ENCODE measurements around the gene TANC1.

DNA sequence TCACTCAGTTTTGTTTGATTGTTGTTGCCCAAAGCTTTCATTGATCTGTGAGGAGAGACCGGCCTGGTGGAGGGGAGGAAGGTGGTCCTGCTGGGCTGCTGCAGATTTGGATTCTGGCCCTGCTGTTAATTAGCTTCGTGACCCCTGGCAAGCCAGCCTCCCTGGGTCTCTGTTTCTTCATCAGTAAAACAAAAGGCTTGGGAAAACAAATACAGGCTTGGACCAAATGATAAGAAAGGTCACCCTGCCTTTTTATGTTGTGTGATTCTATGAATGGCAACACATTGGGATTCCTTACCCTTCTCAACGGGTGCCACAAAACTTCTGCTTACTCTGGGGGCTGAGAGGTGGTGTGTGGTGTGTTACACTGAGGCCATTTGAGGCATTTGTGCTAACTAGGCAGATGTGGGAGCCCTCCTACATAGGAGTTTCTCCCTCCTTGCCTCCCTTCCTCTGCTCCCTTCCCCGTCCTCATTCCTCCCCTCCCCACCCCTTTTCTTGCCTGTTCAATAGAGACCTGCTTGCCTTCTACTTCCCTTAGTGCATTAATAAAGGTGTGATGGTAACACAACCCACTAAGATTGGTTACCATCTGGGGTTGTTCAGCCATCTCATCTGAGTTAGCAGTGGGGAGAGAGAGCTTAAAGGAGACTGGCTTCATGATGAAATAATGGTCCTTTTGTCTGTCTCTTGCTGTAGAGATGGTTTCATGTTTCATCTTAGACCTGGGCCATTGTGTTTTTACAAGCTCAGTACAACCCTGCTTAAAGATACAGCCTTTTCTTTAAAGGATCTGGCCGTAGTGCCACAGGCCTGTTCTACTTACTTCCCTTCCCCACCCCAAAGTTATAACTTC, 96.2 kb downstream of the TANC1 start:
- no peak for TF ChIP-seq CEBPB (IDR thresholded peaks at IDR 0.05; ENCODE audit: low read depth, low read length)
- TF ChIP-seq, protein P1, sequence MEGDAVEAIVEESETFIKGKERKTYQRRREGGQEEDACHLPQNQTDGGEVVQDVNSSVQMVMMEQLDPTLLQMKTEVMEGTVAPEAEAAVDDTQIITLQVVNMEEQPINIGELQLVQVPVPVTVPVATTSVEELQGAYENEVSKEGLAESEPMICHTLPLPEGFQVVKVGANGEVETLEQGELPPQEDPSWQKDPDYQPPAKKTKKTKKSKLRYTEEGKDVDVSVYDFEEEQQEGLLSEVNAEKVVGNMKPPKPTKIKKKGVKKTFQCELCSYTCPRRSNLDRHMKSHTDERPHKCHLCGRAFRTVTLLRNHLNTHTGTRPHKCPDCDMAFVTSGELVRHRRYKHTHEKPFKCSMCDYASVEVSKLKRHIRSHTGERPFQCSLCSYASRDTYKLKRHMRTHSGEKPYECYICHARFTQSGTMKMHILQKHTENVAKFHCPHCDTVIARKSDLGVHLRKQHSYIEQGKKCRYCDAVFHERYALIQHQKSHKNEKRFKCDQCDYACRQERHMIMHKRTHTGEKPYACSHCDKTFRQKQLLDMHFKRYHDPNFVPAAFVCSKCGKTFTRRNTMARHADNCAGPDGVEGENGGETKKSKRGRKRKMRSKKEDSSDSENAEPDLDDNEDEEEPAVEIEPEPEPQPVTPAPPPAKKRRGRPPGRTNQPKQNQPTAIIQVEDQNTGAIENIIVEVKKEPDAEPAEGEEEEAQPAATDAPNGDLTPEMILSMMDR (conservative IDR thresholded peaks at IDR 0.05; ENCODE audit: low read depth, low read length): no peak
- no peak for TF ChIP-seq POLR2A (IDR thresholded peaks at IDR 0.05; ENCODE audit: low read depth, low read length)
- TF ChIP-seq MAFK (IDR thresholded peaks at IDR 0.05; ENCODE audit: low read depth, low read length): no peak
- no peak for TF ChIP-seq USF2 (IDR thresholded peaks at IDR 0.05; ENCODE audit: low read depth, low read length)
- TF ChIP-seq SMC3 (IDR thresholded peaks at IDR 0.05; ENCODE audit: low read depth, low read length): no peak
- no peak for TF ChIP-seq BHLHE40 (IDR thresholded peaks at IDR 0.05; ENCODE audit: low read depth, low read length)
- no peak for TF ChIP-seq CHD1 (IDR thresholded peaks at IDR 0.05; ENCODE audit: low read depth, low read length)
- no peak for TF ChIP-seq MAZ (IDR thresholded peaks at IDR 0.05; ENCODE audit: borderline replicate concordance, low read depth, low read length)
- TF ChIP-seq MXI1 (IDR thresholded peaks at IDR 0.05; ENCODE audit: borderline replicate concordance, low read depth, low read length): no peak
- no peak for TF ChIP-seq NFE2L2 (IDR thresholded peaks at IDR 0.05; ENCODE audit: low read depth, low read length)
- no peak for TF ChIP-seq FOS (IDR thresholded peaks at IDR 0.05; ENCODE audit: low read depth, low read length)
- TF ChIP-seq RCOR1 (IDR thresholded peaks at IDR 0.05; ENCODE audit: insufficient replicate concordance, low read length): no peak
- TF ChIP-seq RAD21 (IDR thresholded peaks at IDR 0.05; ENCODE audit: low read length): no peak

Data from IMR-90 (cell line).